ENCODE data around the gene L3MBTL4. TPM values are rescaled to one million over a fixed set of nuclear protein-coding genes. Genes with fewer than 3 reads are reported as not detected.

The L3MBTL4 gene
- total and polyA plus RNA-seq, 9 donors: 4.2 to 79.1 (median 23.7) TPM

DNA sequence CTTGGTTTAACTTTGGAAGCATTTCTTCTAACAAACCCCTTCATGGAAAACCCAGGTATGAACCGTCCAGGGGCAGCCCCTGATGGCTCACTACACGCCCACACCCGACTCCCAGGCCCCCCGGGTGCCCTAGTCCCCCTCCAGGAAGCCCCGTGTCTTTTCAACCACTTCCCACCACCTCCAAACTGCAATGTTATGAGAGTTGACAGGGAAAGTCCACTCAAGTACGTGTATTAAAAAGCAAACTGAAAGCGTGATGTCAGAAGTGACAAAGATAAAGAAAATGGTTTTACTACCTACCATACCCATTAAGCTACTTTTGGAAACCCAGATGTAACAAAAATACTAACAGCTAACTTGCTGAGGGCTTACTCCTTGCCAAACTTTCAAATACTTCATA lies 51.5 kb downstream of the L3MBTL4 start:
- TF ChIP-seq POLR2A (IDR thresholded peaks at IDR 0.05) (no peak), CTCF (IDR thresholded peaks at IDR 0.05) (no peak), EP300 (IDR thresholded peaks at IDR 0.05) (no peak)
- no peak overlapping the region for H3K4me3 ChIP-seq
- 80 to 85% (median 84%) methylated on average over 7 of the region's 7 CpGs for WGBS, 3 donors
- H3K27ac ChIP-seq: no peak overlapping the region
- intact Hi-C loops (cut with DNase I): no loop called here
- no peaks in the 10 kb centered on the region for H3K27me3 ChIP-seq
- H3K36me3 ChIP-seq: no peaks in the 10 kb centered on the region
- H3K9me3 ChIP-seq: no peaks in the 10 kb centered on the region
- H3K4me1 ChIP-seq (ENCODE audit: insufficient read depth): peaks cover 2% of the 10 kb centered on the region
- DNase-seq: no peak

- Histone ChIP-seq H3K9me3 (no peaks in the 10 kb centered on the region), H3K36me3 (no peaks in the 10 kb centered on the region), H3K4me3 (no peak overlapping the region), H3K27me3 (no peaks in the 10 kb centered on the region), H3K4me1 (ENCODE audit: insufficient read depth) (peaks cover 2% of the 10 kb centered on the region), H3K27ac (no peak overlapping the region)
- intact Hi-C loops (cut with DNase I): no loop called here
- 95 to 96% (median 96%) methylated on average over 9 of the region's 9 CpGs for WGBS, 3 donors
- no peak for DNase-seq
- TF ChIP-seq EP300 (IDR thresholded peaks at IDR 0.05): no peak
- no peak for TF ChIP-seq POLR2A (IDR thresholded peaks at IDR 0.05)
- TF ChIP-seq CTCF (IDR thresholded peaks at IDR 0.05): no peak
These were observed 52.1 kb downstream of the L3MBTL4 start for GRCh38 chr18:6362559-6363129.

DNA sequence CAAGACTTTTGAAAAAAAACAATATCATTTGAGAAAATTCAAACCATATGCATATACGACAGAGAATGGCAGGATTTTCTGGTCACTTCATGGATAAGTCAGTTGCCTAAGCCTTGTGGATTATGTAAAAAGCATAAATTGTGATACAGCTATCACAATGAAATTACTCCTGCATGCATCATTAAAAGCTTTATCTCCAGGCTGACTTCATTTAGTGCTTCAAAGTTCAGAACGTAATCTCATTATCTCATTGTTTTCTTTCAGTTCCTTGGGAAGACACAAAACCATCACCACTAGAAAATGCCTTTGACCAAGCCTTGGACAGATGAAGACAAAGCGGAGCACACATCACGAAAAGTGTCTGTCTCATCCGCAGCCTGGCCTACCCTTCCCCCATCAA lies 57.0 kb downstream of the L3MBTL4 start:
- 76 to 82% (median 78%) methylated on average over 5 of the region's 5 CpGs for WGBS, 3 donors
- Histone ChIP-seq H3K27me3 (no peaks in the 10 kb centered on the region), H3K4me3 (no peak overlapping the region), H3K36me3 (no peaks in the 10 kb centered on the region), H3K9me3 (no peaks in the 10 kb centered on the region), H3K4me1 (ENCODE audit: insufficient read depth) (no peaks in the 10 kb centered on the region), H3K27ac (no peak overlapping the region)
- intact Hi-C loops (cut with DNase I): no loop called here
- TF ChIP-seq EP300 (IDR thresholded peaks at IDR 0.05) (no peak), POLR2A (IDR thresholded peaks at IDR 0.05) (no peak), CTCF (IDR thresholded peaks at IDR 0.05) (no peak)
- DNase-seq: no peak

GRCh38 chr18:6355789-6356589 lies 58.7 kb downstream of the L3MBTL4 start:
- no peak overlapping the region for H3K4me3 ChIP-seq
- H3K27me3 ChIP-seq: no peaks in the 10 kb centered on the region
- DNase-seq: no peak
- no peak overlapping the region for H3K27ac ChIP-seq
- 84 to 88% (median 86%) methylated on average over 9 of the region's 9 CpGs for WGBS, 3 donors
- no peaks in the 10 kb centered on the region for H3K9me3 ChIP-seq
- intact Hi-C loops (cut with DNase I): no loop called here
- no peaks in the 10 kb centered on the region for H3K36me3 ChIP-seq
- TF ChIP-seq POLR2A (IDR thresholded peaks at IDR 0.05): no peak
- TF ChIP-seq CTCF (IDR thresholded peaks at IDR 0.05): no peak
- no peak for TF ChIP-seq EP300 (IDR thresholded peaks at IDR 0.05)
- no peaks in the 10 kb centered on the region for H3K4me1 ChIP-seq (ENCODE audit: insufficient read depth)
